ENCODE measurements around the gene TBXAS1.

DNA sequence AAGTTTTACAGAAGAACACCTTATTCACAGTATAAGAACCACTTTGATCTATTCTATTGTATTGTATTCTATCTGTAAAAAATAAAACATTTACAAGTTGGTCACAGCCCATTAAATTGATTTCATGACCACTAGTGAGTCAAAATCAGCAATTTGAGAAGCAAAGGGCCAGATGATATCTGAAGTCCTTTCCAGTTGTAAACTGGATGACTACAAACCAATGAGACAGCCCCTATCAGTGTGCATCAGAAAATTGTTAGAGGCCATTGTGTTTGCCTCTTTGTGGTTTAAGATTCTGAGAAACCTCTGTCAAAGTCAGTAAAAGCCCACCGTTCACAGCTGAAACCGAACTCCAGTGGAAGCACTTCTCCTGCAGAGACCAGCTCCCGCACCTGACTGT lies 54.8 kb downstream of the TBXAS1 start:
- TF ChIP-seq MAFK (IDR thresholded peaks at IDR 0.05; ENCODE audit: partially characterized antibody): no peak
- TF ChIP-seq, protein P1, sequence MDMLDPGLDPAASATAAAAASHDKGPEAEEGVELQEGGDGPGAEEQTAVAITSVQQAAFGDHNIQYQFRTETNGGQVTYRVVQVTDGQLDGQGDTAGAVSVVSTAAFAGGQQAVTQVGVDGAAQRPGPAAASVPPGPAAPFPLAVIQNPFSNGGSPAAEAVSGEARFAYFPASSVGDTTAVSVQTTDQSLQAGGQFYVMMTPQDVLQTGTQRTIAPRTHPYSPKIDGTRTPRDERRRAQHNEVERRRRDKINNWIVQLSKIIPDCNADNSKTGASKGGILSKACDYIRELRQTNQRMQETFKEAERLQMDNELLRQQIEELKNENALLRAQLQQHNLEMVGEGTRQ (IDR thresholded peaks at IDR 0.05): no peak
- TF ChIP-seq, protein P2, sequence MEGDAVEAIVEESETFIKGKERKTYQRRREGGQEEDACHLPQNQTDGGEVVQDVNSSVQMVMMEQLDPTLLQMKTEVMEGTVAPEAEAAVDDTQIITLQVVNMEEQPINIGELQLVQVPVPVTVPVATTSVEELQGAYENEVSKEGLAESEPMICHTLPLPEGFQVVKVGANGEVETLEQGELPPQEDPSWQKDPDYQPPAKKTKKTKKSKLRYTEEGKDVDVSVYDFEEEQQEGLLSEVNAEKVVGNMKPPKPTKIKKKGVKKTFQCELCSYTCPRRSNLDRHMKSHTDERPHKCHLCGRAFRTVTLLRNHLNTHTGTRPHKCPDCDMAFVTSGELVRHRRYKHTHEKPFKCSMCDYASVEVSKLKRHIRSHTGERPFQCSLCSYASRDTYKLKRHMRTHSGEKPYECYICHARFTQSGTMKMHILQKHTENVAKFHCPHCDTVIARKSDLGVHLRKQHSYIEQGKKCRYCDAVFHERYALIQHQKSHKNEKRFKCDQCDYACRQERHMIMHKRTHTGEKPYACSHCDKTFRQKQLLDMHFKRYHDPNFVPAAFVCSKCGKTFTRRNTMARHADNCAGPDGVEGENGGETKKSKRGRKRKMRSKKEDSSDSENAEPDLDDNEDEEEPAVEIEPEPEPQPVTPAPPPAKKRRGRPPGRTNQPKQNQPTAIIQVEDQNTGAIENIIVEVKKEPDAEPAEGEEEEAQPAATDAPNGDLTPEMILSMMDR (IDR thresholded peaks at IDR 0.05): no peak
- TF ChIP-seq, protein P3, sequence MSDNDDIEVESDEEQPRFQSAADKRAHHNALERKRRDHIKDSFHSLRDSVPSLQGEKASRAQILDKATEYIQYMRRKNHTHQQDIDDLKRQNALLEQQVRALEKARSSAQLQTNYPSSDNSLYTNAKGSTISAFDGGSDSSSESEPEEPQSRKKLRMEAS (IDR thresholded peaks at IDR 0.05): no peak
